Measurements from ENCODE around the gene KDM1A. TPM values are rescaled to one million over a fixed set of nuclear protein-coding genes. Genes with fewer than 3 reads are reported as not detected.

Gene KDM1A
- total RNA-seq: 108 and 123 TPM in 2 replicates

- H3K4me3 ChIP-seq (ENCODE audit: low read depth, low read length): peak within 1 kb of the TSS; percentile 96
- peak; percentile 10 for TF ChIP-seq CTCF (IDR thresholded peaks at IDR 0.05; ENCODE audit: insufficient read depth, low read depth, low read length)
- DNase-seq (ENCODE audit: low read depth): peak; percentile 96
Observed at GRCh38 chr1:23019094-23019862, at the start of gene KDM1A. TSS of gene KDM1A (plus strand) at chr1:23019468. CDS start at chr1:23019597, 129 bp downstream.

GRCh38 chr1:22970096-22970495 lies 49.2 kb upstream of the KDM1A start:
- DNase-seq (ENCODE audit: low read depth): no peak
- TF ChIP-seq CTCF (IDR thresholded peaks at IDR 0.05; ENCODE audit: insufficient read depth, low read depth, low read length): no peak
- no peak overlapping the region for H3K4me3 ChIP-seq (ENCODE audit: low read depth, low read length)

- TF ChIP-seq CTCF (IDR thresholded peaks at IDR 0.05; ENCODE audit: insufficient read depth, low read depth, low read length): no peak
- no peak for DNase-seq (ENCODE audit: low read depth)
- no peak overlapping the region for H3K4me3 ChIP-seq (ENCODE audit: low read depth, low read length)
Observed at GRCh38 chr1:22971161-22971560, 48.1 kb upstream of the KDM1A start.

- peak; percentile 20 for DNase-seq (ENCODE audit: low read depth)
- no peak overlapping the region for H3K4me3 ChIP-seq (ENCODE audit: low read depth, low read length)
- no peak for TF ChIP-seq CTCF (IDR thresholded peaks at IDR 0.05; ENCODE audit: insufficient read depth, low read depth, low read length)
Observed at GRCh38 chr1:22971611-22972405, 47.5 kb upstream of the KDM1A start.

GRCh38 chr1:22972760-22973159 lies 46.5 kb upstream of the KDM1A start, which contains the start of gene LACTBL1:
TSS of gene LACTBL1 (minus strand) at chr1:22972866. CDS start at chr1:22972316, 550 bp downstream.
- no peak for TF ChIP-seq CTCF (IDR thresholded peaks at IDR 0.05; ENCODE audit: insufficient read depth, low read depth, low read length)
- no peak within 1 kb of the TSS for H3K4me3 ChIP-seq (ENCODE audit: low read depth, low read length)
- no peak for DNase-seq (ENCODE audit: low read depth)

- TF ChIP-seq CTCF (IDR thresholded peaks at IDR 0.05; ENCODE audit: insufficient read depth, low read depth, low read length): no peak
- DNase-seq (ENCODE audit: low read depth): peak; percentile 8
- H3K4me3 ChIP-seq (ENCODE audit: low read depth, low read length): no peak overlapping the region
Observed at GRCh38 chr1:22975694-22976093, 43.6 kb upstream of the KDM1A start.
